Retinal pigment epithelial cell (primary cell): Measurements from ENCODE around the gene CNTN5.

Source experiments
- DNase-seq: peaks from one replicate; pipeline ENCODE4 v3.0.0-alpha.2; 2010; ENCODE audit warnings: low read depth
- H3K4me3 ChIP-seq: 2 replicates; pipeline ENCODE4 v1.5.1; 2011; ENCODE audit warnings: mild to moderate bottlenecking, low read length, control low read depth, moderate library complexity
- CTCF ChIP-seq: conservative IDR thresholded peaks from 2 replicates; pipeline ENCODE4 v1.5.1; 2011; ENCODE audit warnings: low read depth, low read length, control low read depth, inconsistent platforms

Gene CNTN5

GRCh38 chr11:99781074-99781473 lies 760.3 kb downstream of the CNTN5 start:
- H3K4me3 ChIP-seq: no peak overlapping the region
- TF ChIP-seq CTCF: no peak
- DNase-seq: no peak

GRCh38 chr11:99791354-99791753 lies 770.6 kb downstream of the CNTN5 start:
- no peak for DNase-seq
- TF ChIP-seq CTCF: no peak
- no peak overlapping the region for H3K4me3 ChIP-seq

GRCh38 chr11:99795999-99796398 lies 775.2 kb downstream of the CNTN5 start:
- DNase-seq: no peak
- no peak overlapping the region for H3K4me3 ChIP-seq
- TF ChIP-seq CTCF: no peak

- no peak for TF ChIP-seq CTCF
- DNase-seq: no peak
- no peak overlapping the region for H3K4me3 ChIP-seq
These were observed 782.8 kb downstream of the CNTN5 start for GRCh38 chr11:99803501-99803900.

GRCh38 chr11:99812516-99812915 lies 791.8 kb downstream of the CNTN5 start:
- no peak overlapping the region for H3K4me3 ChIP-seq
- DNase-seq: no peak
- TF ChIP-seq CTCF: no peak

GRCh38 chr11:99814021-99814420 lies 793.3 kb downstream of the CNTN5 start:
- DNase-seq: no peak
- no peak for TF ChIP-seq CTCF
- no peak overlapping the region for H3K4me3 ChIP-seq

- TF ChIP-seq CTCF: no peak
- no peak overlapping the region for H3K4me3 ChIP-seq
- DNase-seq: no peak
These were observed 794.0 kb downstream of the CNTN5 start for GRCh38 chr11:99814738-99815137.
